Activated gamma-delta T cell treated with Interleukin-2 at 50 U/mL for 16 hours (primary cell): Measurements from ENCODE around the gene RNF20.
"Not testable (repeated sequence)": the region's sequence is repeated elsewhere in the genome, so short reads cannot be mapped to it uniquely, and the experiment has no call there.

Experiments
- DNase-seq: peaks from one replicate; pipeline ENCODE4 v3.0.0-alpha.2; 2020

Gene RNF20

GRCh38 chr9:101533334-101534204, at the start of gene RNF20:
Gene RNF20 (plus strand): TSS chr9:101533853. CDS start chr9:101535424, 1,571 bp downstream.
- peak; percentile 99 for DNase-seq

GRCh38 chr9:101484046-101484445, 49.6 kb upstream of the RNF20 start:
- no peak for DNase-seq

GRCh38 chr9:101485924-101486692, 47.5 kb upstream of the RNF20 start:
- DNase-seq, result no peak

- no peak for DNase-seq
Measured at GRCh38 chr9:101486693-101487442, 46.8 kb upstream of the RNF20 start.

GRCh38 chr9:101487443-101487840, 46.2 kb upstream of the RNF20 start:
- DNase-seq, result no peak

- DNase-seq, result no peak
Measured at GRCh38 chr9:101495810-101496209, 37.8 kb upstream of the RNF20 start.

- DNase-seq, result no peak
Measured at GRCh38 chr9:101498323-101498722, 35.3 kb upstream of the RNF20 start.

GRCh38 chr9:101504188-101504587, 29.5 kb upstream of the RNF20 start:
- DNase-seq, result no peak

- DNase-seq, result no peak
Measured at GRCh38 chr9:101508211-101508610, 25.4 kb upstream of the RNF20 start.

- DNase-seq, result no peak
Measured at GRCh38 chr9:101509572-101509971, 24.1 kb upstream of the RNF20 start.

- DNase-seq, result no peak
Measured at GRCh38 chr9:101510459-101510858, 23.2 kb upstream of the RNF20 start.

GRCh38 chr9:101511009-101511408, 22.6 kb upstream of the RNF20 start:
- no peak for DNase-seq

GRCh38 chr9:101512116-101512515, 21.5 kb upstream of the RNF20 start:
- no peak for DNase-seq

GRCh38 chr9:101513351-101513750, 20.3 kb upstream of the RNF20 start:
- no peak for DNase-seq

- no peak for DNase-seq
Measured at GRCh38 chr9:101514071-101514470, 19.6 kb upstream of the RNF20 start.

- no peak for DNase-seq
Measured at GRCh38 chr9:101516655-101517054, 17.0 kb upstream of the RNF20 start.

GRCh38 chr9:101518489-101518888, 15.2 kb upstream of the RNF20 start:
- not testable (repeated sequence) for DNase-seq

- no peak for DNase-seq
Measured at GRCh38 chr9:101524371-101524770, 9.3 kb upstream of the RNF20 start.

- DNase-seq, result no peak
Measured at GRCh38 chr9:101527066-101527465, 6.6 kb upstream of the RNF20 start.

- DNase-seq, result no peak
Measured at GRCh38 chr9:101528015-101528414, 5.6 kb upstream of the RNF20 start.

GRCh38 chr9:101530076-101530711, 3.5 kb upstream of the RNF20 start:
- DNase-seq, result peak; percentile 62

GRCh38 chr9:101536351-101536750, 2.7 kb downstream of the RNF20 start:
- DNase-seq, result no peak

- DNase-seq, result no peak
Measured at GRCh38 chr9:101536938-101537337, 3.3 kb downstream of the RNF20 start.
